Activated naive CD4-positive, alpha-beta T cell treated with anti-CD3 and anti-CD28 coated beads, Interleukin-2, amount 50 U/mL, for 24 hours (primary cell): ENCODE data around the gene DCUN1D3.
"Not testable (repeated sequence)": the region's sequence is repeated elsewhere in the genome, so short reads cannot be mapped to it uniquely, and the experiment has no call there.

Experiments used
- H3K27ac Mint-ChIP-seq: one replicate; pipeline ENCODE4 v1.8.0; 2021; ENCODE audit warnings: mild to moderate bottlenecking, mixed read lengths
- H3K27me3 Mint-ChIP-seq: one replicate; pipeline ENCODE4 v1.8.0; 2021; ENCODE audit warnings: mixed read lengths
- H3K36me3 Mint-ChIP-seq: one replicate; pipeline ENCODE4 v1.8.0; 2021; ENCODE audit warnings: mixed read lengths
- H3K4me1 Mint-ChIP-seq: one replicate; pipeline ENCODE4 v1.8.0; 2021; ENCODE audit warnings: mixed read lengths
- H3K4me3 Mint-ChIP-seq: one replicate; pipeline ENCODE4 v1.8.0; 2021; ENCODE audit warnings: mild to moderate bottlenecking, mixed read lengths
- H3K9me3 Mint-ChIP-seq: one replicate; pipeline ENCODE4 v1.8.0; 2021; ENCODE audit warnings: mixed read lengths

DCUN1D3 gene

GRCh38 chr16:20929676-20930364 is 29.7 kb upstream of the DCUN1D3 start:
- H3K27ac Mint-ChIP-seq: not testable (repeated sequence)

GRCh38 chr16:20928774-20929411 is 28.7 kb upstream of the DCUN1D3 start:
- Mint-ChIP-seq H3K4me3 (no peak overlapping the region), H3K27ac (no peak overlapping the region), H3K27me3 (no peaks in the 10 kb centered on the region), H3K4me1 (no peaks in the 10 kb centered on the region), H3K36me3 (peaks cover 8% of the 10 kb centered on the region), H3K9me3 (no peaks in the 10 kb centered on the region)

More at GRCh38 chr16:20929676-20930364, 29.7 kb upstream of the DCUN1D3 start:
- H3K36me3 Mint-ChIP-seq, H3K4me3 Mint-ChIP-seq, H3K9me3 Mint-ChIP-seq, H3K27me3 Mint-ChIP-seq, H3K4me1 Mint-ChIP-seq: not testable (repeated sequence)

GRCh38 chr16:20925751-20926150 is 25.6 kb upstream of the DCUN1D3 start:
- no peaks in the 10 kb centered on the region for H3K9me3 Mint-ChIP-seq
- peaks cover 11% of the 10 kb centered on the region for H3K36me3 Mint-ChIP-seq
- peaks cover 3% of the 10 kb centered on the region for H3K4me1 Mint-ChIP-seq
- H3K27me3 Mint-ChIP-seq: no peaks in the 10 kb centered on the region
- H3K4me3 Mint-ChIP-seq: no peak overlapping the region
- no peak overlapping the region for H3K27ac Mint-ChIP-seq

GRCh38 chr16:20923876-20924275 is 23.7 kb upstream of the DCUN1D3 start:
- Mint-ChIP-seq H3K4me3 (no peak overlapping the region), H3K27ac (no peak overlapping the region), H3K36me3 (peaks cover 15% of the 10 kb centered on the region), H3K4me1 (peaks cover 3% of the 10 kb centered on the region), H3K9me3 (no peaks in the 10 kb centered on the region), H3K27me3 (no peaks in the 10 kb centered on the region)

GRCh38 chr16:20920799-20921198 is 20.6 kb upstream of the DCUN1D3 start:
- peaks cover 15% of the 10 kb centered on the region for H3K36me3 Mint-ChIP-seq
- H3K27me3 Mint-ChIP-seq: no peaks in the 10 kb centered on the region
- H3K27ac Mint-ChIP-seq: no peak overlapping the region
- no peaks in the 10 kb centered on the region for H3K9me3 Mint-ChIP-seq
- peaks cover 3% of the 10 kb centered on the region for H3K4me1 Mint-ChIP-seq
- H3K4me3 Mint-ChIP-seq: no peak overlapping the region

- Mint-ChIP-seq H3K36me3 (peaks cover 15% of the 10 kb centered on the region), H3K27ac (no peak overlapping the region), H3K27me3 (no peaks in the 10 kb centered on the region), H3K4me1 (peaks cover 3% of the 10 kb centered on the region), H3K9me3 (no peaks in the 10 kb centered on the region), H3K4me3 (no peak overlapping the region)
These were observed 19.9 kb upstream of the DCUN1D3 start for GRCh38 chr16:20920091-20920490.

- H3K4me1 Mint-ChIP-seq: peaks cover 3% of the 10 kb centered on the region
- no peaks in the 10 kb centered on the region for H3K9me3 Mint-ChIP-seq
- H3K27ac Mint-ChIP-seq: no peak overlapping the region
- H3K36me3 Mint-ChIP-seq: peaks cover 15% of the 10 kb centered on the region
- no peaks in the 10 kb centered on the region for H3K27me3 Mint-ChIP-seq
- H3K4me3 Mint-ChIP-seq: no peak overlapping the region
These were observed 18.5 kb upstream of the DCUN1D3 start for GRCh38 chr16:20918486-20919239.

- H3K4me3 Mint-ChIP-seq: no peak overlapping the region
- H3K27ac Mint-ChIP-seq: no peak overlapping the region
- H3K9me3 Mint-ChIP-seq: no peaks in the 10 kb centered on the region
- peaks cover 12% of the 10 kb centered on the region for H3K36me3 Mint-ChIP-seq
- H3K4me1 Mint-ChIP-seq: no peaks in the 10 kb centered on the region
- no peaks in the 10 kb centered on the region for H3K27me3 Mint-ChIP-seq
These were observed 16.8 kb upstream of the DCUN1D3 start for GRCh38 chr16:20916942-20917341.

GRCh38 chr16:20916289-20916688 is 16.1 kb upstream of the DCUN1D3 start:
- H3K36me3 Mint-ChIP-seq: peaks cover 12% of the 10 kb centered on the region
- no peaks in the 10 kb centered on the region for H3K9me3 Mint-ChIP-seq
- H3K4me3 Mint-ChIP-seq: no peak overlapping the region
- peaks cover 2% of the 10 kb centered on the region for H3K4me1 Mint-ChIP-seq
- H3K27ac Mint-ChIP-seq: no peak overlapping the region
- H3K27me3 Mint-ChIP-seq: no peaks in the 10 kb centered on the region

GRCh38 chr16:20911361-20911760 is 11.2 kb upstream of the DCUN1D3 start:
- no peaks in the 10 kb centered on the region for H3K27me3 Mint-ChIP-seq
- H3K4me3 Mint-ChIP-seq: no peak overlapping the region
- H3K4me1 Mint-ChIP-seq: peaks cover 26% of the 10 kb centered on the region
- H3K36me3 Mint-ChIP-seq: peaks cover 2% of the 10 kb centered on the region
- H3K9me3 Mint-ChIP-seq: no peaks in the 10 kb centered on the region
- H3K27ac Mint-ChIP-seq: no peak overlapping the region

GRCh38 chr16:20910781-20911321 is 10.7 kb upstream of the DCUN1D3 start:
- Mint-ChIP-seq H3K4me3 (no peak overlapping the region), H3K9me3 (no peaks in the 10 kb centered on the region), H3K36me3 (no peaks in the 10 kb centered on the region), H3K4me1 (peaks cover 29% of the 10 kb centered on the region), H3K27me3 (no peaks in the 10 kb centered on the region), H3K27ac (no peak overlapping the region)

- Mint-ChIP-seq H3K36me3 (peaks cover 3% of the 10 kb centered on the region), H3K4me1 (peaks cover 66% of the 10 kb centered on the region), H3K9me3 (no peaks in the 10 kb centered on the region), H3K4me3 (no peak overlapping the region), H3K27ac (no peak overlapping the region), H3K27me3 (no peaks in the 10 kb centered on the region)
These were observed 6.4 kb upstream of the DCUN1D3 start for GRCh38 chr16:20906341-20907255.

- Mint-ChIP-seq H3K9me3 (no peaks in the 10 kb centered on the region), H3K4me1 (peaks cover 65% of the 10 kb centered on the region), H3K36me3 (peaks cover 3% of the 10 kb centered on the region), H3K27ac (no peak overlapping the region), H3K4me3 (no peak overlapping the region), H3K27me3 (no peaks in the 10 kb centered on the region)
These were observed 5.4 kb upstream of the DCUN1D3 start for GRCh38 chr16:20905576-20905975.

GRCh38 chr16:20904507-20905081 is 4.4 kb upstream of the DCUN1D3 start:
- H3K27ac Mint-ChIP-seq: peak overlapping the region; percentile 30
- peaks cover 3% of the 10 kb centered on the region for H3K36me3 Mint-ChIP-seq
- H3K9me3 Mint-ChIP-seq: no peaks in the 10 kb centered on the region
- peak overlapping the region; percentile 24 for H3K4me3 Mint-ChIP-seq
- H3K4me1 Mint-ChIP-seq: peaks cover 56% of the 10 kb centered on the region
- H3K27me3 Mint-ChIP-seq: no peaks in the 10 kb centered on the region
